ENCODE results near the gene LSM8. TPM values are rescaled to one million over a fixed set of nuclear protein-coding genes. Genes with fewer than 3 reads are reported as not detected.

The LSM8 gene
- polyA plus RNA-seq, 1 donor (not counting 4 experiments of a cell fraction or from before 2014, with no cell fraction given): 50.2 TPM

- Histone ChIP-seq H3K4me3 (ENCODE audit: control insufficient read depth in 2 of 3, extremely low read depth in 1 of 3, insufficient read depth in 2 of 3, low read depth in 1 of 3, low read length in 3 of 3) (no peak overlapping the region), H3K4me2 (ENCODE audit: control insufficient read depth, extremely low read depth, insufficient read depth, low read depth, low read length) (no peak overlapping the region), H3K9me3 (ENCODE audit: control insufficient read depth, low read depth, low read length) (no peaks in the 10 kb centered on the region), H3K79me2 (ENCODE audit: control insufficient read depth, insufficient read depth, low read length) (no peaks in the 10 kb centered on the region), H3K27me3 (ENCODE audit: control insufficient read depth, extremely low read depth, insufficient read depth, low read length) (no peaks in the 10 kb centered on the region), H3K36me3 (ENCODE audit: control insufficient read depth in 2 of 2, extremely low read depth in 1 of 2, insufficient read depth in 2 of 2, low read length in 2 of 2) (no peaks in the 10 kb centered on the region), H3K4me1 (ENCODE audit: control insufficient read depth, extremely low read depth, insufficient read depth, low read length) (no peaks in the 10 kb centered on the region), H2AFZ (ENCODE audit: control insufficient read depth, low read length) (no peak overlapping the region), H3K9me1 (ENCODE audit: control insufficient read depth, extremely low read depth, insufficient read depth, low read length) (no peaks in the 10 kb centered on the region), H4K20me1 (ENCODE audit: control insufficient read depth, extremely low read depth, insufficient read depth, low read length) (no peaks in the 10 kb centered on the region), H3K27ac (ENCODE audit: control insufficient read depth, insufficient read depth, low read length) (no peak overlapping the region), H3K9ac (ENCODE audit: control insufficient read depth, extremely low read depth, insufficient read depth, low read length) (no peak overlapping the region)
- no peak for FAIRE-seq
- dilution Hi-C loops (cut with MboI; ENCODE audit: extremely low pct_ligation_motif_present, low sequenced_read_pairs): loop anchor here (25.0 kb wide), 1 partner anchor 389 kb away; no protein-coding TSS in a partner anchor
- DNase-seq (ENCODE audit: low read depth, low spot score): no peak
- no peak for TF ChIP-seq EZH2 (IDR thresholded peaks at IDR 0.05; ENCODE audit: low read length)
- TF ChIP-seq, protein P1, sequence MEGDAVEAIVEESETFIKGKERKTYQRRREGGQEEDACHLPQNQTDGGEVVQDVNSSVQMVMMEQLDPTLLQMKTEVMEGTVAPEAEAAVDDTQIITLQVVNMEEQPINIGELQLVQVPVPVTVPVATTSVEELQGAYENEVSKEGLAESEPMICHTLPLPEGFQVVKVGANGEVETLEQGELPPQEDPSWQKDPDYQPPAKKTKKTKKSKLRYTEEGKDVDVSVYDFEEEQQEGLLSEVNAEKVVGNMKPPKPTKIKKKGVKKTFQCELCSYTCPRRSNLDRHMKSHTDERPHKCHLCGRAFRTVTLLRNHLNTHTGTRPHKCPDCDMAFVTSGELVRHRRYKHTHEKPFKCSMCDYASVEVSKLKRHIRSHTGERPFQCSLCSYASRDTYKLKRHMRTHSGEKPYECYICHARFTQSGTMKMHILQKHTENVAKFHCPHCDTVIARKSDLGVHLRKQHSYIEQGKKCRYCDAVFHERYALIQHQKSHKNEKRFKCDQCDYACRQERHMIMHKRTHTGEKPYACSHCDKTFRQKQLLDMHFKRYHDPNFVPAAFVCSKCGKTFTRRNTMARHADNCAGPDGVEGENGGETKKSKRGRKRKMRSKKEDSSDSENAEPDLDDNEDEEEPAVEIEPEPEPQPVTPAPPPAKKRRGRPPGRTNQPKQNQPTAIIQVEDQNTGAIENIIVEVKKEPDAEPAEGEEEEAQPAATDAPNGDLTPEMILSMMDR (optimal IDR thresholded peaks at IDR 0.05 in 1 of 3, IDR thresholded peaks at IDR 0.05 in 1 of 3, conservative IDR thresholded peaks at IDR 0.05 in 1 of 3; ENCODE audit: extremely low read depth in 1 of 3, insufficient read depth in 2 of 3, low read length in 3 of 3): no peak
These were observed 32.3 kb upstream of the LSM8 start for GRCh38 chr7:118151671-118152070.

GRCh38 chr7:118152149-118152548 lies 31.8 kb upstream of the LSM8 start:
- H3K9me3 ChIP-seq (ENCODE audit: control insufficient read depth, low read depth, low read length): no peaks in the 10 kb centered on the region
- H3K79me2 ChIP-seq (ENCODE audit: control insufficient read depth, insufficient read depth, low read length): no peaks in the 10 kb centered on the region
- H3K36me3 ChIP-seq (ENCODE audit: control insufficient read depth in 2 of 2, extremely low read depth in 1 of 2, insufficient read depth in 2 of 2, low read length in 2 of 2): no peaks in the 10 kb centered on the region
- FAIRE-seq (no peak), DNase-seq (ENCODE audit: low read depth, low spot score) (no peak)
- dilution Hi-C loops (cut with MboI; ENCODE audit: extremely low pct_ligation_motif_present, low sequenced_read_pairs): loop anchor here (25.0 kb wide), 1 partner anchor 390 kb away; no protein-coding TSS in a partner anchor
- no peaks in the 10 kb centered on the region for H3K4me1 ChIP-seq (ENCODE audit: control insufficient read depth, extremely low read depth, insufficient read depth, low read length)
- no peaks in the 10 kb centered on the region for H3K27me3 ChIP-seq (ENCODE audit: control insufficient read depth, extremely low read depth, insufficient read depth, low read length)
- no peaks in the 10 kb centered on the region for H3K9me1 ChIP-seq (ENCODE audit: control insufficient read depth, extremely low read depth, insufficient read depth, low read length)
- H3K9ac ChIP-seq (ENCODE audit: control insufficient read depth, extremely low read depth, insufficient read depth, low read length): no peak overlapping the region
- no peaks in the 10 kb centered on the region for H4K20me1 ChIP-seq (ENCODE audit: control insufficient read depth, extremely low read depth, insufficient read depth, low read length)
- H3K27ac ChIP-seq (ENCODE audit: control insufficient read depth, insufficient read depth, low read length): no peak overlapping the region
- H3K4me3 ChIP-seq (ENCODE audit: control insufficient read depth in 2 of 3, extremely low read depth in 1 of 3, insufficient read depth in 2 of 3, low read depth in 1 of 3, low read length in 3 of 3): no peak overlapping the region
- H2AFZ ChIP-seq (ENCODE audit: control insufficient read depth, low read length): no peak overlapping the region
- TF ChIP-seq, protein P1 (optimal IDR thresholded peaks at IDR 0.05 in 1 of 3, IDR thresholded peaks at IDR 0.05 in 1 of 3, conservative IDR thresholded peaks at IDR 0.05 in 1 of 3; ENCODE audit: extremely low read depth in 1 of 3, insufficient read depth in 2 of 3, low read length in 3 of 3): no peak
- no peak for TF ChIP-seq EZH2 (IDR thresholded peaks at IDR 0.05; ENCODE audit: low read length)
- no peak overlapping the region for H3K4me2 ChIP-seq (ENCODE audit: control insufficient read depth, extremely low read depth, insufficient read depth, low read depth, low read length)

Measured in keratinocyte (primary cell).